GM12872 (cell line): Measurements from ENCODE around the gene OSM.

ENCODE experiments used
- CTCF ChIP-seq: IDR thresholded peaks from 3 replicates; pipeline ENCODE4 v1.5.1; 2011; ENCODE audit warnings: low read depth, mild to moderate bottlenecking, low read length, moderate library complexity; ENCODE audit not compliant: insufficient read depth

Gene OSM

DNA sequence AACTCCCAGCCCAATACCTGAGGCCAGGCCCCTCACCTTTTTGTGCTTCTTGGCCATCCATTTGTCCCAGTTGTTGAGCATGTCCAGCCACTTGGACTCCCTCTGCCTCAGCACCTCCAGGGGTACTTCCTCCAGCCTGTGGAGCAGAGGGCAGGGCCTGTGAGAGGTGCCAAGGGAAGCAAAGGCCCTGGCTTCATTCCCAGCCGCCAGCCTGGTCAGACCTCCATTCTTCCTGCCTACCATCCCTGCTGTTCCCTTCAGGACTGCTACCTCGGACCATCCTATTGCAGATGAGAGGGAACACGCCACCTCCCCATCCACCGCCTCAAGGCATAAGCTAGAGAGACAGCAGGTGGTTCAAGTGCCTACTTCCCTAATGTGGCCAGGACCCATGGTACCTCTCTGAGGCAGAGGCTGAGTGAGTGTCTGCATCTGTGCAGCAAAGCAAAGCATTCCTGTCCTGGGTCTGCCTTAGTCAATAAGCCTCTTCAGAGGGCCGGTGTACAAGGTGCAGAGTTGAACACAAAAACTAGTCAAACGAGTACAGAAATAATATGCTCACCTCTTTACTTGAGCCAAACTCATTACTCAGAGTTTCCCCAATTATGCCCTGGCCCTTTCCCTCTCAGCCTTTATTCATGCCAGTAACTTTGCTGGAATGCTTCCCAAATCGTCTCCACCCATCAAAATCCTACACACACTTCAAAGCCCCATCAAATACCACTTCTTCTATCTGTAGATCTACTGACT lies 38.0 kb upstream of the OSM start:
- TF ChIP-seq CTCF = no peak

- no peak for TF ChIP-seq CTCF
These were observed 36.1 kb upstream of the OSM start for GRCh38 chr22:30302810-30303138.

DNA sequence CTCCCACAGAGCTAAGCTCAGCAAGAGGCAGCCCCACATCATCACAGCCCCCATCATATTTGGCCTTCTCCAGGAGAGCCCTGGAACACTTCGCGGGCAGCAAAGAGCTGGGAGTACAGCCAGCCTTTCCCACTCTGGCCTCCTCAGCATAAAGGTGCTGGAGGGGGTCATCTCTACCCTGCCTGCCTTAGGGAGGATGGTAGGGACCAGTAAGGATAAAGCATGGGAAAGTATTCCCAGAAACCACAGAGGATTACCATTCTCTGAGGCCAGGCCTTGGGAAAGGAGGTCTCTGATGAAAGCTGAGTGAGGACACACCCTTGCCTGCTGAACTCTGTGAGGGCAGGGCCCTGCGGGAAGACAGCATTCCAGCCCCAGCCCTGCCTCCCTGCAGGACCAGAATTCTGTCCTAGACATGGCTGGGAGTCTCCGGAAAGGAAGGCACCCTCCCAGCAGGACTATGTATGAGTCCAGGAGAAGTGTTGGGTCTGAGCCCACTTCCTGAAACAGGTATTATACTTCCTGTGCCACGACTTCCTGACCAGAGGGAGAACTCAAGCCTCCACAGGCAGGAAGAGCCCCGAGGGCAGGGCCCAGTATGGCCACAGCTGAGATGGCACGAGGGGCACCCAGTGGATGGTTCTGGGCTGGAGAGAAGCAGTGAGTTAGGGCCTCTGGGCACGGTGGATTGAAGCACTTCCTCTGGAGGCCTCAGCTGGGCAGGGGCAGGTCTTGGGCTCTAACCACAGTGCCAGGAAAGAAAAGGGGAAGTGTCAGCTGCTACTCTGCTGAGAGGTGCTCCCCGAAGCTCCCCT lies 35.6 kb upstream of the OSM start:
- TF ChIP-seq CTCF = no peak

DNA sequence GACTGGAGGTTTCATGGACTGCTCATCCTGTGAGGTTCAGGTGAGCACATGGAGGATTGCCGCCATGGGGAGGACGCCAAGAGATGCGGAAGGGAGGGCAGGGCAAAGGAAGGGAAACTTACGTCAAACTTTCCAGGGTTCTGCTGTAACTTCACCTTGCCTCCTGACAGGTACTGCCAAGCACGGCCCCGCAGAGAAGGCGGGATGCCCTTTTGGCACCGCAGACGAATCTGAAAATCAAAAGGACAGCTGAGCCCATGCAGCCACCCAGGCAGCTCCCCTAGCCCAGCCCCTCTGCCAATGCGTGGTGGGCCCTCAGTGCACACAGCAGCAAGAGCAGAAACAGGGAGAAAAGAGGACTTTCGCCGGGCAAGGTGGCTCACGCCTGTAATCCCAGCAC lies 32.7 kb upstream of the OSM start:
- TF ChIP-seq CTCF = no peak

DNA sequence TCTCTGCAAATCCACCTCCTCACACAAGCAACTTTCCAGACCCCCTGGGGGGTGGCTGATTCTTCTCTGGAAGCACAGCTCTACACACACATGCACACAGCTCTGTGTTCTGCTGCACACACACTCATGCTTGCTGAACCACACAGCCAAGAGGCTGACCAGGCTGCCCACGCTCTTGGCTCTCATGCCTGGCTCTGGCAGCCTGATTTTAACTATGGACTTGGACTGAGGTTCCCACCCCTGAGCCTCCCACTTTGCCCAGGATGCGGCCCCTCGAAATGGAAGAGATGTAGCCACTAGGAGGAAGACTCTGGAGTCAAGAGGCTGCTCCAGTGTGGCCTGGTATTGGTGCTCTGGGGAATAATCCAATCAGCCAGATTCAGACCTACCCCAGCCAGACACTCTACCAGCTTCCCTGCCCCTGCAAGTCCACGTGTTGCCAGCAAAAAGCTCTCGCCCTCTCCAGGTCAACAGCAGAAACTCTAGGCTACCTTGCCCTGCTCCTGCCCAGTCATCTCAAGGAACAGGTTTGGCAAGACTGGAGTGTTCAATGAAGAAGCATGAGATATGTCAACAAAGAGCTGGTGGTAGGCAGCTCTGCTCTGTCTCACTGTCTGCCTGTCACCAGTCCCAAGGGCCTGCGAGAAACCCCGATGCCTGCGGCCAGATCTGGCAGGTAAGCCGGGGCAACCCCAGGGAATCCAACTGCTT lies 31.5 kb upstream of the OSM start:
- TF ChIP-seq CTCF = no peak

DNA sequence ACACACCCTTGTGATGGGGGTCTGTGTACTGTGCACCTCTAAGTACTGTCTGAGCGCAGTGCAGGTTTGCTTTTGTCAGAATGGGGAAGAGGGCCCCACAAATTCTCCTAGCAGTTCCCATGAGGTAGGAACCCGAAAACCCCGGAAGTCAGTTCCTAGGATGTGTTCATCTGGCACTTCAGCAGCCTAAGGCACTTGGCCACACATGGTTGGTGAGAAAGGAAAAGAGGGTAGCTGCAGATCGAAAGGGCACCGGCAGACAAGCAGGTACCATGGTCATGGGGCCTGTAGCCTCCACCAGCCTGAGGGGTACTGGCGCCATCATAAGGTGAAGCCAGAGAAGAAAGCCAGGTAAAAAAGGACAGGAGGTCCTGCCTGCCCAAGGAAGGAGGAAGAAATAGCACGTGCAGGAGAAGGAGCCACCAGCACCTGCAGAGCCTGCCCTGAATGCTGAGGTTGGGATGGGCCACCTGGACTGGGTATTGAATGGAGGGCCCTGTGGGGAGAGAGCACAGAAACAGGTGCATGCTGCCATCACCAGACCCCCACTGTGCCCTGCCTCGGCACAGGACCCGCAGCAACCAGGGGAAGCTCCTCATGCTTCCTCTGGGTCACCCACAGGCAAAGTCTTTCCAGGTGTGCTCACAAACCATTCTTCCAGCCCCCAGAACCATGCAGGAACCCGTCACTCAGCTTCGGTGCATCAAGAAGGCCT lies 30.8 kb upstream of the OSM start:
- no peak for TF ChIP-seq CTCF

GRCh38 chr22:30296833-30297232 lies 30.2 kb upstream of the OSM start:
- TF ChIP-seq CTCF = no peak
